Keratinocyte (primary cell): Measurements from ENCODE around the gene MALRD1.

Source experiments
- CTCF ChIP-seq, 3 experiments: IDR thresholded peaks in 1 of 3; conservative IDR thresholded peaks in 1 of 3; optimal IDR thresholded peaks in 1 of 3; 2 replicates in 2 of 3; 3 replicates in 1 of 3; pipeline versions ENCODE3 to v1.5.1; 2011; ENCODE audit warnings: low read length in 3 of 3, mild to moderate bottlenecking in 3 of 3, moderate library complexity in 2 of 3, control low read depth in 1 of 3, inconsistent platforms in 1 of 3; ENCODE audit not compliant: insufficient read depth in 2 of 3; ENCODE audit errors: extremely low read depth in 1 of 3
- EZH2 ChIP-seq: IDR thresholded peaks from one replicate; pipeline ENCODE4 v1.6.1; 2012; ENCODE audit warnings: inconsistent platforms, mild to moderate bottlenecking, low read length, moderate library complexity

- TF ChIP-seq CTCF (optimal IDR thresholded peaks at IDR 0.05 in 1 of 3, IDR thresholded peaks at IDR 0.05 in 1 of 3, conservative IDR thresholded peaks at IDR 0.05 in 1 of 3; ENCODE audit: extremely low read depth in 1 of 3, insufficient read depth in 2 of 3, low read length in 3 of 3) (no peak), EZH2 (no peak)
Observed at GRCh38 chr10:19021162-19021561, 27.4 kb upstream of the MALRD1 start.
